Middle frontal gyrus (tissue), 1 donor: ENCODE results near the gene MACF1.
A peak's percentile ranks its signal among the peaks of the same experiment; 100 is the strongest.

Source experiments
- DNase-seq: peaks from one replicate; pipeline ENCODE4 v3.0.0-alpha.2; 2015; ENCODE audit warnings: low spot score; ENCODE audit errors: extremely low spot score

MACF1 gene

DNA sequence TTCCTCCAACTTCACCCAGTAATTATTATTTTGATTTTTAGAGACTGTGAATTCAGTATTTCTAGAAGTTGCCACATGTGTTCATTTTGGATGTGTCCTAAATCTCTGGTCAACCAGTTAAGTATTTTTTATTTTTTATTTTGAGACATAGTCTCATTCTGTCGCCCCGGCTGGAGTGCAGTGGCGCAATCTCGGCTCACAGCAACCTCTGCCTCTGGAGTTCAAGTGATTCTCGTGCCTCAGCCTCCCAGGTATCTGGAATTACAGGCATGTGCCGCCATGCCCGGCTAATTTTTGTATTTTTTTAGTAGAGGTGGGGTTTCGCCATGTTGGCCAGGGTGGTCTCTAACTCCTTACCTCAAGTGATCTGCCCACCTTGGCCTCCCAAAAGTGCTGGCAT, 8.0 kb downstream of the MACF1 start:
- no peak for DNase-seq

DNA sequence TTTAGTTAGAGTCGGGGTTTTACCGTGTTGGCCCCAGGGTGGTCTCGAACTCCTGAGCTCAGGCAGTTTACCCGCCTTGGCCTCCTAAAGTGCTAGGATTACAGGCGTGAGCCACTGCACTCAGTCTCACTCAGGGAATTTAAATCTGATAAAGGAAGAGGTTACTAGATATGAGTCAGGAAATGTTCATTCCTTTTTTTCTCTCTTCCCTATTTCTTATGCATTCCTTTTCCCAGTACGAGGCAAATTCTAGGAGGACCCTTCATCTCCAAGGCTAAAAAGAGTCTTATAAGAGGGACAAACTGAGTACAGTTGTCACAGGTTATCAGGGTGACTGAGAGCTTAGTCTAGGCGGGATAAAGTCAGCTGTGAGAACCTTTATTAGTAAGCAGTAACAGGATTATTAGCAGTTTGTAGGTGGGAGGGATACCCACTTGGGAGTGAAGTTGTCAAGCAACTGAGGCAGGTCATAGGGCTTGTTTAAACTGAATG, 9.1 kb downstream of the MACF1 start:
- DNase-seq = no peak

DNA sequence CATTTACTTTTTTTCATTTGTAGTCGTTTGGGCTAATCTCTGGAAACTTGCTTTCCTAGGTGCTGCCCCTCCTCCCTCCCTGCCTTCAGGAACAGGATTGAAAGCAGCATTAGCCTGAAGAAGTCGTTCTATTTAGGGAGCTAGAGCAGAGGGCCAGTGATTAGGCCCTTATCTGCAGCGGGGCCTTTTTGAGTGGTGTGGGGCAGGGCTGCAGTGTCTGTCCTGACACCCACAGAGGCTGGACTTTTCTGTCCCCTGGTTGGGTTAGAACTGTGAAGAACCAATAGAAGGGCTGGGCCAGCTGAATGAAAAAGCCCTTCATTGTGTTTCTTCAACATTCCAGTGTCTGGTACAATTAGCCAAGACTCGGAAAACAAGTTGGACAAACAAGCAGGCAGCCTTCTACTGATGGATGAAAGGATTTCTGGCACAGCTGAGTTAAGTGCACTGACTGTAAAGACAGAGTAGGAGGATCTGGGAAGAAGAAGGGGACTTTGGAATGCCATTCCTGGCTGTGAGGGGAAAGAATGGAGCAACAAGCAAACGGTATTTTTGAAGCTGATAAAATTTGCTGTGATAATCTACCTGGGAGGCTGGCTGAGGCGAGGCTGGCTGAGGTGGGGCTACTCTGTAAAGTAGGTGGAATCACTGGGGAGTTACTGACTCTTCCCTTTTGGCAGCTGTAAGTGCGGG, 9.7 kb downstream of the MACF1 start:
- peak; percentile 47 for DNase-seq

DNA sequence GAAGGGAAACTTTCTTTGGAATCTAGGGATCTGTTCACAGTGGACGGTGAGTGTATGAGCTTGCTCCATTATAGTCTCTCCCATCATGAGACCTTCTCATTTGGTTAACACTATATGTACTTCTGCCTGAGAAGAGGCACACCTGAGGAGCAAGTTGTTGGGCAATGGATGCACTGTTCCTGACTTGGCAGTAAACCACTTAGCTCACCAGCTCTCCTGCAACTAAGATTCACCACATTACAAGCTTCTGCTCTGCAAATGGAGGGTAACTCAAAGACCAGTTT, 10.2 kb downstream of the MACF1 start:
- DNase-seq = no peak

DNA sequence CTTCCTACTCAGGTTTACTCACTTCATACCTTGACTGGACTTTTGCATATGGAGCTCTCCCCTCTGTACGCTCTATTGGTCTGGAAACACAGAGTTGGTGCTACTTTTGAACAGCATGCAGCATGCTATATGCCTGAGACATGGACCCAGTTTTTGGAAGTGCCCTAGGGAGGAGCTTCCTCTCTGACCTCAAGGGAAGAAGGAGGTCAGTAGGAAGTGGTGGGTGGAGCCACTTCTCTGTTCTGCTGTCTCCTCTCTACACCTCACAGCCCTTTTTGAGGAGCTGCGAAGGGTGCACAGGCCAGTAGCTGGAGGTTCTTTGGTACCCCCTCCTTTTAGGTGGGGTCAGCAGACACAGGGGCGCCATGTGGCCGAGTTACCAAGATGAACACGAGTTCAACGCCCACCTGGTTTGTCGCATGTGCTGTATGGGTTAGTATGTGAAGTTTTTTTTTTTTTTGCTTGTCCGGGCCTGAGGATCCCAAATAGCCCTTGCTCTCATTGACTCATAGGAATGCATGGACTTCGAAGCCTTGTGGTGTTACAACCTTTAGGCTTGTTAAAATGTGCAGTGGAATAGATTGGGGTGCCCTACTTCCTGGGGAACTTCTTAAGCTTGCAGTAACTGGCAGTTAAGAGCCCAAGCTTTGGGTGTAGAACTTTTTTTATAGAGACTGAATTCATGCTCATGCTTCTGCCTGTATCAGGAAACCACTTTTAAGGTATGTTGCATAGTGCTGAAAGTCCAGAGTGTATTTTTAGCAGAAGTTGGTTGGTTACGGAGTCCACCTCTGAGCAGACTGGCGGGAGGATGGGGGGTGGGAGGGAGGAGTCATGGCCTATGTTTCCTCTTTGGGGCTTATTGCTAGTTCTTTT, 10.7 kb downstream of the MACF1 start:
- no peak for DNase-seq

DNA sequence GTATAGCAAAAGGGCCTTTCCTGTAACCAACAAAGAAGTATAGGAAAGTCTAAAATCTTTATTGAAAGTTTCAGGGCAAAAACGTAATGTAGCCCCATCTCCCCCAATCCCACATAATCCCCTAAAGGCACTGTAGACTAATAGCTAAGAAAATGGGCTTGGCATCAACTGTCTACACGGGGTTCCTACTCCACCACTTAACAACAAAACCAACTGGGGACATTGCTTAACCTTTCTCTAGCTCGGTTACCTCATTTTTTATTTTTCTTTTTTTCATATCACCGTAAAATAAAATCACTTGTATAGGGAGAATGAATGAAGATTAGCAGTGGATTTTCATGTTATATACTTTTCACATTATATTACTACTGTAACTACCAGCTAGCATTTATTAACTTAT, 12.3 kb downstream of the MACF1 start:
- no peak for DNase-seq

DNA sequence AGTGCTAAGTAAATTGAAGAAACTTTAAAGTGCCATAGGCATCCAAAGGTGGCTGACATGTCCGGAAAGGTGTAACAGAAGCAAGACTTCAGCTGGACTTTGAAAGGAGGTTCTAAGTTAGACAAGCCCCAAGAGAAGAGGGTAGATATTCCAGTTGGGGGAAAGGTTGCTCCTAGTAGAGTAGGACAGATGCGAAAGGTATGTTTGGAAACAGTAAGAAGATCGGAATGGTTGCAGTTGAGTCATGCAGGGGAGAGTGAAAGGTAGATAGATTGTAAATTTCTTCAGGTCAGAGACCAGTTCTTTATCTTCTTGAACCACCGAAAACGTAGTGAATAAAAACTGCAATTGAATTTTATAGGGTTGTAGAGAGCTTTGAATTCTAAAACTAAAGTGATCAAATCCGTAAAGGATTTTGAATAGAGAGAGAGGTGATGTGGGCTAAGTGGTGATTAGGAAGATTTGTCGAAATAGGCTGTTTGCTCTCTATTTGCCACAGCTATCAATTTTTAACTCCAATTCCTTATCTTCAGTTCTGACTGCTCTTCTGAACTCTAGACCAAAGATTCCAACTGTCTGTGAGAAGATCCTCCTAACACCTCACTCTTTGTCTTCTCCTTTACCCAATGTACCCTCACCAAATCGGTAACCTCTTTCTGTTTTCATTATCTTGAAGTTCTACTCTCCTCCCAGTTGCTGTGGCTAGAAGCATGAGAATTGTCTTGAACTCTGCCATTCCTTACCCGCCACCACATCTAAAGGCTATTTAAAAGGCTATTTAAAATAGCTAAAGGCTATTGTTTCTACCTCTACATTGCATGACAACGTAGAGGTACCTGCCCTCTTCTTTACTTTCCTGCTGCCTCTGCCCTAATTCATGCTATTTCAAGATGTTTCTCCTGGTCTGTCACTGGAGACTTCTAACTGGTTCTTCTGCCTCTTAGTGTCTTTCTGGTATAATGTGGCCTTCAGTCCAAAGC, 16.7 kb downstream of the MACF1 start:
- no peak for DNase-seq

DNA sequence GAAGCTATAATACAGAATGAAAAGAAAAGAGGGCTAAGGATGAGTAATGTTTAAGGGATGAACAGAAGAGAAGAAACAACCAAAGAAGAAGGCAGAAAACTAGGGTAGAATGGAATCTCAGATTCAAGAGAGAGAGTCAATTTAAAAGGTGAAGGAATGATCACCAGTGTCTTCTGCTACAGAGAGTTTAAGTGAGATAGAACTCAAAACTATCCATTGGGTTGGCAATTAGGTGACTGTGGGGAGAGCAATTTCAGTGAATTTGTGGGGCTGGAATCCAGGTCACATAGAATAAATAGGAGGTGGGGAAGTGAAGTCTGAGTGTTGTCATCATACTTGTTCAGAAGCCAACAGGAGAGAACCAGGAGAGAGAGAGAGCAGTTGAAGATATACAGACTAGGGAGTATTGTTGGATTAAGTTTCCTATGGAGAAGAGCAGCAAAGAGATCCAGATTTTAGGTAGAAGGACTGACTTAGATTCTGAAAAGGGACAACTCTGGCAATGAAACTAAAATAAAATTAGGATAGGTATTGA, 19.9 kb downstream of the MACF1 start:
- DNase-seq = no peak

DNA sequence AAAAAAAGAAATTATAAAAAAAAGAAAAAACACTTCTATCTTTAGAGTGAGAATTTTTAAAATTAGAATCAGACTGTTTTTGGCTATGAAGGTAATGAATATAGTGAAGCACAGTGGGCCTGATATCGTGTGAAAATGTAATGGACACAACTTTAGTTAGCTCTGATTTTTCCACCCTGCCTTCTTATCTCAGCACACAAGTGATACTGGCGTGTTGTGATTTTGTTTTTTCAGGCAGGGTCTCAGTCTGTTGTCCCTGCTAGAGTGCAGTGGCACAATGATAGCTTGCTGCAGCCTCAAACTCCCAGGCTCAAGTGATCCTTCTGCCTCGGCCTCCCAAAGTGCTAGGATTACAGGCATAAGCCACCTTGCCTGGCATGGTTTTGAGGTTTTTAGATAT, 22.3 kb downstream of the MACF1 start:
- DNase-seq = no peak

DNA sequence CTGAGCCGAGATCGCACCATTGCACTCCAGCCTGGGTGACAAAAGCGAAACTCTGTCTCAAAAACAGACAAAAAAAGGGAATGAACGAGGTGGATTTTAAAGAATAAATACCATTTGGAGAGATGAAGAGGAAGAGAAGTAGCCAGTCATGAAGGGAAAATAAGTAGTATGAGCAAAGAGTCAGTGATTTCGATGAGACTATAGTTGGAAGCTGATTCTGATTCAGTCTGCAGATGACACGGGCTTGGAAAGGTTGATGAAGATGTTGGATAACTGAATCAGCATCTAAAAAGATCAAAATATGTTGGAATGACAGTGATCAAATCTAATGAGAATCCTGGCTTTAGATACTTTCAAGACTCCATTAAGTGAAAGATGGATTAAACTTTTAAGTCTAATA, 23.8 kb downstream of the MACF1 start:
- DNase-seq = no peak

DNA sequence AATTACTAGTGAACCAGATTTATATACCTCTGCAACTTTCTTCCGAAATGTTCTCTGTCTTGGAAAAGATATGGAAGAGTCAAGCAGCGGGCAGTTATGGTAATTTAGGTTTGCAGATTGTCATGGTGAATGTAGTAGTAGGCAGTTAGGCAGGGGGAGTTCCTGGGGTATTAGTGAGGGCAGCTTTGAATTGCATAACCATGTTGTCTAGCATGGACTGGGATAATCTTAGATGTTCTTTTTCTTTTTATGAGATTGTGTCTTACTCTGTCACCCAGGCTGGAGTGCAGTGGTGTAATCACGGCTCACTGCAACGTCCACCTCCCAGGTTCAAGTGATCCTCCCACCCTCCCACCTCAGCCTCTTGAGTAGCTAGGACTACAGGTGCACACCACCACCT, 25.0 kb downstream of the MACF1 start:
- no peak for DNase-seq

DNA sequence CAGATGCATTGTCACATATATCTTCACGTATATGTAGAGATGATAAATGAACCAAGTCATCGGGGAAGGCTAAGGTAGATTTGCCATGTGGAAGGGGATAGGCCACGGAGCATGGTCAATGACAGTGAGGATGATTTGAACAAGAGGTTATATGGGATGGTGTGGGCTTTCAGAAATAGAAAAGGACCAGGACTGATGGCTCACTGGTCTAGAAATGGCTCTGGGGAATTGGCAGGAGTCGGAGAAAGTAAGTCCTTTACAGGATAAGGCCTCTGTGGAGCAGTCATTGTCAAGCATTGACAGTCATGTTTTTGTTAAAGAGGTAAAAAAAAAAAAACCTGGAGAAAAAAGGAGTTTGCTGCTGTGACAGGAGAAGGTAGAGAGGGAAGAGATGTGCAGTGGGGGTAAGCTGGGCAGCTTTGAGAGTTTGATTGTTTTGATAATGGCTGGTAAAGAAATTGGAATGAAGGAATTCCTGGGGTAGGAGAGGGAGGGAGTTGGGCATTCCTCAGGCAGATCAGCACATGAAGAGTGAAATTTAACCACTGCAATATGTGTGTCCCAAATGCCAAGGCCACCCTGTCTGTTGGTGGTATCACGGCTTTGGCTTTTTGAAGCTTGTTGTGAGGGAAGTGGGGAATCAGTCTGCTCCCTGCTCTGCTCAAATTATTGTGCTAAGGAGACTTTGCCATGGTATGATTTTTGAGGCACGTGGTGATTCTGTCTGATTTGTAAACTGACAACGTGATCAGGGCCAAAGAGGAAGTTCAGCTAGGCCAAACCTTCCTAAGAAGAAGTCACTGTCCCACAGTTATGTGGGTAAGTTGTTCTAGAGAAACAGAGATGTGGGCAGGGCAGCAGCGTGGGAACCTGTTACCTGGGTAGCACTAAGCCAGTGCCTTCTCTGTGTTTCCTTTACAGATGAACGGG, 26.0 kb downstream of the MACF1 start:
- DNase-seq = no peak

DNA sequence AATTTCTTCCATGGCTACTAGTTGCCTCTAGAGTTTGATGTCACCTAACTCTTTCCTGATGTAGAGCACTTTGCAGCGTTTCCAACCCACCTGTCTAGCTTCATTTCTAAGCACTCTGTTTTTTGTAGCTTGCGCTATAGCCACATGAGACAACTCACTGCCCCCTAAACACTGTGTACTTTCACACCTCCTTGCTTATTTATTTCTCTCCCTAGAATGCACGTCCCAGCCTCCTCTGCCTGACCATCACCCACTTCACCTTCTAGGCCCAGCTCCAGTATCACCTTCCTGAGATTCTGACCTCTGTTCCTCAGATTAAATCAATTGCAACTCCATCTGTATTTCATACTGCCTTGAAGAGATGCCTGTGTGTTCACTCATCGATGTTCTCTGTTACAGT, 32.5 kb downstream of the MACF1 start:
- no peak for DNase-seq

DNA sequence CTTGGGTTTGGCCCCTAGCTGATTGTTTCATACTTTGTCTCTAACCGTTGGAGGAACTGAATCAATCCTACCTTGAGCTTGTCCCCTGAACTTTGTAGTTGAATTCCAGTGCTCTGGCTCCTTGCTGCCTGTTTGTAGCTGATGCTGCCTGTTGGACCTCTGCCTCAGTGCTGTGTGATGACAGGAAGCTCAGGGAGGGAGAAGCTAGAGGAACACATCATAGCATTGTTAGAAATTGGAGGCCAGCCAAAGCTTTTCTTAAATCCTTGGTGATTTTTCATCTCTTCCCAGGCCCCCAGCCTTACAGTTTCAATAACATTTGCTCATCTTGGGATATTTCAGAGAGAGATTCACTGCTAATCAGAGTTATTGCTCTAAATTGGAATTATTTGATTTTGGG, 34.0 kb downstream of the MACF1 start:
- peak; percentile 46 for DNase-seq

DNA sequence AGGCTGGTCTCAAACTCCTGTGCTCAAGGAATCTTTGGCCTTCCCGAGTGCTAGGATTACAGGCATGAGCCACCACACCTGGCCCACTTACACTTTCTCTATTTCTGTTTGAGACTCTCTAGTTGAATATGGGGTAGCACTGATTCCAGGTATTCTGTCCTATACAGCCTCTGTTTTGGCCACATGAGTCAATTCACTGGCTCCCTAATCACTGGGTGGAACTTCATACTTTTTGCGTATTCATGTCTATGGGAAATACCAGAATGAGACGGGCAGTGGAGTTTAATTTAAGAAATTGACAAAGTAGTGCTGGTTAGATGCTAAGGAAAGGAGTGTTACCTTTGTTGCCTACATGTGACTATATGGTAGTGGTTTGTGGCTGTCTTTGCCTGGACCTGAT, 35.5 kb downstream of the MACF1 start:
- no peak for DNase-seq

DNA sequence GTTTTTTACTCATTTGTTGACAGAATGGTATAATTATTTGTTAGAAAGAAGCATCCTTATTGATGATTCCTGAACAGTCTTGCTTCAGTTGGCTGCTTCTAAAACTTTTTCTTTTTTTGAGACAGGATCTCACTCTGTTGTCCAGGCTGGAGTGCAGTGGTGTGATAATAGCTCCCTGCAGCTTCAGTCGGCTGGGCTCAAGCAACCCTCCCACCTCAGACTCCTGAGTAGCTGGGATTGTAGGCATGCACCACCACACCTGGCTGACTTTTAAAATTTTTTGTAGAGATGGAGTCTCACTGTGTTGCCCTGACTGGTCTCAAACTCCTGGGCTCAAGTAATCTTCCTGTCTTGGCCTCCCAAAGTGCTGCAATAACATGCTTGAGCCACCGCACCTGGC, 38.8 kb downstream of the MACF1 start:
- DNase-seq = no peak

DNA sequence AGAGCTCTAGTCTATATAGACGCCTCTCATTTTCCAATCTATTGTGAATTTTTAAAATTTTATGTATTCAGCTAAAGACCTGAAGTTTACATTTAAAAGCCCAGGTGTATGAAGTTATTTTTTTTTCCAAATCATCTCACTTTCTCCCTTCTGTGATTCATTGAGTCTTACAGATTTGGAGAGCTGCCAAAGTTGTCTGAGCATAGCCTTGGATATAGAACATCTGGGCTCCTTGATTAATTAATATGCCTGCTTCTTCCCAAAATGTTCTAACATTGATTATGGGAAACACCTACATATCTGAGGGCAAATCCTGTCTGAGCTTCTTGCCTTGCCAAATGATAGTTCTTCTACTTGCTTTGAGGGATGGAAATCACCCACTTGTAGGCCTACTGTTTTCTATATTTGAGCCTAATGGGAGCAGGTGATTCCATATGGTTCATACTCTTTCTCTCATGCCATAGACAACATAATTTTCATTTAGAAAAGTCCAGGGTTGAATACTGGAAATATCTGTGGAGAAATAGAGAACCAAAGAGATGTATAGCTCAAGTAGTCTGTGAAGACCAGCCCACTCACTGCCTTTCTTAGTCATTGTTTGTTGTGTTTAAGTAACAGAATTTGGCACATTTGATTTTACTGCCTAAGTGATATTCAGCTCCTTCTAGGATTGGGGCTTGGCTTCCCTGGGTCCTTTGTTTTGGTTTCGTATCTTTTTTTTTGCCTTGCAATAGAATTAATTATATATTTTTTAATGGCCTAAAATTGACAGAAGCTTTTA, 46.2 kb downstream of the MACF1 start:
- no peak for DNase-seq

DNA sequence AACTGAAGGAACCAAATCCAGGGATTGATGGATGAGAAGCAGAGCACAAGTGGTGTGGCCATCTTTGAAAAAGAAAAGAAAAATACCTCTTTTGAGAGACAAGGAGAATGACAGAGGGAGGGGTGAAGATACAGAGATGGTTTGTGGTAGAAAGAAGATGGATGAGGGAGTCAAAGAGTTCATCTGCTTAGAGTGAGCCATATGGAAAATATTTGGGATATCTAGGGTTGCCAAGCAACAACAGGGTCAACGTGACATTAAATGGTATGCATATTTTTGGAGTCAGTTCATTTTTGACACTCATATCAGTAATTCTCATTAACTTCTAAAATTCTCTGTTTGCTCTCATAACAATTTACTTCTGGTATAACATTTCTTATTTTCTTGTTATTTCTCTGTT, 50.7 kb downstream of the MACF1 start:
- no peak for DNase-seq

DNA sequence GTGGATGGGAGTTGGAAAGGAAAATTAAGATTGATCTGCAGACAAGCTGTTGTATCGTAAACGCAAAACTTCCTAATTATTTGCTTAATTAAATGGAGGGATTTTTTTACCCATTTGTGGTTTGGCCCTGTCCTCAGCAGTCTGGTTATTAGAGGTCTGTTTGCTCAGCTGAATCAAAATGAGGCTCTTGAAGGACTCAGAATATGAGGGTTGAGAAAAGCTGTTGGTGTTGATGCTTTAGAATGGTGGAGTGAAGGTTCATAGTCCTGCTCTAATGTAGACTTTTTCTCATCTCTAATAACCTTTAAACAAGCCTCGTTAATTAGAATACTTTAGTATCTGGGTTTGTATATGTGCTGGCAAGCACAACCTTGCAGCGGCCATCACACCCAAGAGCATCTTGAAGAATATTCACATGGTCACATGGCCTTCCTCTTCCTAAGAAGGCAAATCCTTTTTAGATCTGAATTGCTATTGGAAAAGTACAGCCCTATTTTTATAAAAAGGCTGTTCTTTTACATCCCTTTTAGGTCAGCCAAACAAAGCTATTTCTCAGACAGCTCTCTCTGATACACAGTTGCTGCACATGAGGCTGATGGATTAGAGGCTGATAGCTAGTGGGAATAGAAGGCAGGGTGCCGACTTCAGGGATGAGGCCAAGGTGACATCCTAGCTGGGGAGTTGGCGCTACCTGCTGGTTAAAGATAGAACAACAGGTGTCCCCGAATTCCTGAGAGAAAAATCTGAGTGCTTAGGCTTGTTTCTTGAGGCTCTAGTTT, 53.8 kb downstream of the MACF1 start:
- peak; percentile 30 for DNase-seq
